ENCODE measurements around the gene BOK. TPM values are rescaled to one million over a fixed set of nuclear protein-coding genes. Genes with fewer than 3 reads are reported as not detected.

BOK gene
- total RNA-seq, 1 donor from 2014 or later, result 64.9 TPM

DNA sequence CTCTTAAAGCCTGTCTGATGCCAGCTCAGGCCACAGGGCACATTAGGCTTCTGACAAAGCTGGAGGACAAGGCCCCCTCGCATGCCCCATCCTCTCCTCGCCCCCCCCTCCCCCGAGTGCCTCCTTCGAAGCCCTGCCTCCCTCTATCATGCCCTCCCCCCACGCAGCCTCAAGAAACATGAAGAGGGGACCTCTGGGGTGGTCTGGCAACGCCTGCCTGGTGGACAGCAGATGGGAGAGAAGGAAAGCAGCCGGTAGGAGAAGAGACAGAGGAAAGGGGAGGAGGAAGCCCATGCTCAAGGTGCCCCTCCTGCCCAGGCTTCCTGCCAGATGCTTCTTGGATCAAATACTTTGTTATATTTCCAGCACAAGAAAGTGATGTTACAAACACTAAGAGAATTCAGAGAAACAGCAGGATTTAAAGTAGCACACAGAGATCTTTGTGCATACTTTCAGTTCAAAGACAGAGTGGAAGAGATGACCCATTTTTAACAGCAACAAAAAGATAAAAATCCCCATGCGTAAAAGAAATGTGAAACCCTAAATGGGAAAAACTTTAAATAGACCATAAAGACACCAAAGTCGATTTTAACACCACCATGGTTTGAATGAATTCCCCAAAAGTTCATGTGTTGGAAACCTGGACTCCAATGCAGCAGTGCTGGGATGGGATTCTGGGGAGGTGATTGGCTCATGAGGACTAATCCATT lies 19.0 kb downstream of the BOK start:
- TF ChIP-seq, protein P1, sequence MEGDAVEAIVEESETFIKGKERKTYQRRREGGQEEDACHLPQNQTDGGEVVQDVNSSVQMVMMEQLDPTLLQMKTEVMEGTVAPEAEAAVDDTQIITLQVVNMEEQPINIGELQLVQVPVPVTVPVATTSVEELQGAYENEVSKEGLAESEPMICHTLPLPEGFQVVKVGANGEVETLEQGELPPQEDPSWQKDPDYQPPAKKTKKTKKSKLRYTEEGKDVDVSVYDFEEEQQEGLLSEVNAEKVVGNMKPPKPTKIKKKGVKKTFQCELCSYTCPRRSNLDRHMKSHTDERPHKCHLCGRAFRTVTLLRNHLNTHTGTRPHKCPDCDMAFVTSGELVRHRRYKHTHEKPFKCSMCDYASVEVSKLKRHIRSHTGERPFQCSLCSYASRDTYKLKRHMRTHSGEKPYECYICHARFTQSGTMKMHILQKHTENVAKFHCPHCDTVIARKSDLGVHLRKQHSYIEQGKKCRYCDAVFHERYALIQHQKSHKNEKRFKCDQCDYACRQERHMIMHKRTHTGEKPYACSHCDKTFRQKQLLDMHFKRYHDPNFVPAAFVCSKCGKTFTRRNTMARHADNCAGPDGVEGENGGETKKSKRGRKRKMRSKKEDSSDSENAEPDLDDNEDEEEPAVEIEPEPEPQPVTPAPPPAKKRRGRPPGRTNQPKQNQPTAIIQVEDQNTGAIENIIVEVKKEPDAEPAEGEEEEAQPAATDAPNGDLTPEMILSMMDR (IDR thresholded peaks at IDR 0.05; ENCODE audit: insufficient read depth, low read depth, low read length), result no peak
- TF ChIP-seq EZH2 (IDR thresholded peaks at IDR 0.05; ENCODE audit: insufficient read depth, low read length), result no peak
- Histone ChIP-seq H3K4me1 (ENCODE audit: insufficient read depth, low read length) (no peaks in the 10 kb centered on the region), H3K4me2 (ENCODE audit: low read length) (no peak overlapping the region), H2AFZ (ENCODE audit: low read depth, low read length) (no peak overlapping the region), H3K36me3 (ENCODE audit: insufficient read depth, low read length) (peaks cover 5% of the 10 kb centered on the region), H3K27ac (ENCODE audit: low read depth, low read length) (no peak overlapping the region), H3K27me3 (ENCODE audit: insufficient read depth, low read length) (no peaks in the 10 kb centered on the region), H3K9ac (ENCODE audit: low read length) (no peak overlapping the region), H3K9me3 (ENCODE audit: insufficient read depth, low read depth, low read length) (no peaks in the 10 kb centered on the region), H3K4me3 (ENCODE audit: insufficient read depth, low read depth, low read length) (no peak overlapping the region), H3K79me2 (ENCODE audit: insufficient read depth, low read length) (no peaks in the 10 kb centered on the region), H4K20me1 (ENCODE audit: insufficient read depth, low read length) (peaks cover 24% of the 10 kb centered on the region)
- Mint-ChIP-seq H3K27me3 (ENCODE audit: low read depth, unreplicated experiment) (no peaks in the 10 kb centered on the region), H3K4me1 (ENCODE audit: low read depth, unreplicated experiment) (peaks cover 11% of the 10 kb centered on the region), H3K27ac (ENCODE audit: unreplicated experiment) (peak overlapping the region; percentile 1), H3K36me3 (ENCODE audit: low read depth, unreplicated experiment) (peaks cover 33% of the 10 kb centered on the region), H3K9me3 (ENCODE audit: unreplicated experiment) (peaks cover 14% of the 10 kb centered on the region), H3K4me3 (ENCODE audit: unreplicated experiment) (no peak overlapping the region)
- peak; percentile 29 for DNase-seq (ENCODE audit: low read depth)
- FAIRE-seq, result no peak

DNA sequence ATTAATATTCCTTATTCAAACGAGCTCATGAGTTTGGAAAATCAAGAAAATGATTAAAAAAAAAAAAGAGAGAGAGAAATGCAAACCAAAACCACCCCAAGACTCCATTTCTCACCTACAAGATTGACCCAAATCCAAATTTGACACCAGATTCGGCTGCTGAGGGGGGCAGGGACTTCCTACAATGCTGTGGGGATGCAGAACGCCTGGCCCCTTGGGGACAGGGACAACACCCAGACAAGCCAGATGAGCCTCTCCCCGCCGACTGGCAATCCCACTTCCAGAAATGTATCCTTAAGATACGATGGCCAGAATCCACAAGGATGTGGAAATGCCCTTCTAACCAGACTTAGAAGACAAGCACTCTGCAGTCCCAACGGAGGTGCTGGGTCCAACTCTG lies 20.7 kb downstream of the BOK start:
- H3K4me2 ChIP-seq (ENCODE audit: low read length), result no peak overlapping the region
- H3K36me3 ChIP-seq (ENCODE audit: insufficient read depth, low read length), result peaks cover 8% of the 10 kb centered on the region
- Mint-ChIP-seq H3K27me3 (ENCODE audit: low read depth, unreplicated experiment) (no peaks in the 10 kb centered on the region), H3K9me3 (ENCODE audit: unreplicated experiment) (peaks cover 18% of the 10 kb centered on the region), H3K4me1 (ENCODE audit: low read depth, unreplicated experiment) (peaks cover 11% of the 10 kb centered on the region), H3K27ac (ENCODE audit: unreplicated experiment) (no peak overlapping the region), H3K36me3 (ENCODE audit: low read depth, unreplicated experiment) (peaks cover 43% of the 10 kb centered on the region), H3K4me3 (ENCODE audit: unreplicated experiment) (no peak overlapping the region)
- TF ChIP-seq EZH2 (IDR thresholded peaks at IDR 0.05; ENCODE audit: insufficient read depth, low read length), result no peak
- TF ChIP-seq, protein P1 (IDR thresholded peaks at IDR 0.05; ENCODE audit: insufficient read depth, low read depth, low read length), result no peak
- H3K4me1 ChIP-seq (ENCODE audit: insufficient read depth, low read length), result no peaks in the 10 kb centered on the region
- H3K27me3 ChIP-seq (ENCODE audit: insufficient read depth, low read length), result no peaks in the 10 kb centered on the region
- no peak overlapping the region for H3K9ac ChIP-seq (ENCODE audit: low read length)
- DNase-seq (ENCODE audit: low read depth) (no peak), FAIRE-seq (no peak)
- H3K9me3 ChIP-seq (ENCODE audit: insufficient read depth, low read depth, low read length), result peaks cover 5% of the 10 kb centered on the region
- no peak overlapping the region for H3K4me3 ChIP-seq (ENCODE audit: insufficient read depth, low read depth, low read length)
- H3K79me2 ChIP-seq (ENCODE audit: insufficient read depth, low read length), result no peaks in the 10 kb centered on the region
- no peak overlapping the region for H2AFZ ChIP-seq (ENCODE audit: low read depth, low read length)
- H4K20me1 ChIP-seq (ENCODE audit: insufficient read depth, low read length), result peaks cover 13% of the 10 kb centered on the region
- no peak overlapping the region for H3K27ac ChIP-seq (ENCODE audit: low read depth, low read length)

DNA sequence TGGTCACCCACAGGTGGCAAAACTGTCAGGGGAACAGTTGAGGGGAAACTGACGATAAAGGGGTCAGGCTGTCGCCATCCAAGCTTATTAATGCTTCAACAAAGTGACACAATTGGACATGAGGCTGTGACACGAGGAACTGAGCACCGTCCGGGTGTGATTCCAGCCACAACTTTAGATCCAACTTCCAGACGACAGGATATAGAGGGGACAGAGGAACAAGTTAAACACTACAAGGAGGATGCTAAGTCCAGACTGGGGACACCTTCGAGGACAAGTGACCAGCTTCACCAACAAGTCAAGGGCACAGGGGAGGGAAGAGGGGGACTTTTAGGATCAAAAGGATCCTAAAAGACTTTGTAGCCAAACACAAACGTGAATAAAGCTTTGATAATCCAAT lies 23.8 kb downstream of the BOK start:
- peaks cover 12% of the 10 kb centered on the region for H3K4me1 Mint-ChIP-seq (ENCODE audit: low read depth, unreplicated experiment)
- DNase-seq (ENCODE audit: low read depth) (no peak), FAIRE-seq (no peak)
- H3K4me1 ChIP-seq (ENCODE audit: insufficient read depth, low read length), result no peaks in the 10 kb centered on the region
- no peak overlapping the region for H3K27ac ChIP-seq (ENCODE audit: low read depth, low read length)
- H3K27me3 ChIP-seq (ENCODE audit: insufficient read depth, low read length), result no peaks in the 10 kb centered on the region
- no peaks in the 10 kb centered on the region for H3K79me2 ChIP-seq (ENCODE audit: insufficient read depth, low read length)
- peaks cover 61% of the 10 kb centered on the region for H3K36me3 Mint-ChIP-seq (ENCODE audit: low read depth, unreplicated experiment)
- peaks cover 45% of the 10 kb centered on the region for H3K9me3 Mint-ChIP-seq (ENCODE audit: unreplicated experiment)
- no peak overlapping the region for H3K4me3 Mint-ChIP-seq (ENCODE audit: unreplicated experiment)
- peaks cover 19% of the 10 kb centered on the region for H3K9me3 ChIP-seq (ENCODE audit: insufficient read depth, low read depth, low read length)
- H3K4me3 ChIP-seq (ENCODE audit: insufficient read depth, low read depth, low read length), result no peak overlapping the region
- H3K27me3 Mint-ChIP-seq (ENCODE audit: low read depth, unreplicated experiment), result no peaks in the 10 kb centered on the region
- no peak for TF ChIP-seq EZH2 (IDR thresholded peaks at IDR 0.05; ENCODE audit: insufficient read depth, low read length)
- TF ChIP-seq, protein P1 (IDR thresholded peaks at IDR 0.05; ENCODE audit: insufficient read depth, low read depth, low read length), result no peak
- no peaks in the 10 kb centered on the region for H4K20me1 ChIP-seq (ENCODE audit: insufficient read depth, low read length)
- H3K4me2 ChIP-seq (ENCODE audit: low read length), result no peak overlapping the region
- H3K36me3 ChIP-seq (ENCODE audit: insufficient read depth, low read length), result peaks cover 15% of the 10 kb centered on the region
- no peak overlapping the region for H2AFZ ChIP-seq (ENCODE audit: low read depth, low read length)
- H3K9ac ChIP-seq (ENCODE audit: low read length), result no peak overlapping the region
- no peak overlapping the region for H3K27ac Mint-ChIP-seq (ENCODE audit: unreplicated experiment)

Data from astrocyte (in vitro differentiated cells and primary cell).